ENCODE results near the gene CD74. TPM values are rescaled to one million over a fixed set of nuclear protein-coding genes. Genes with fewer than 3 reads are reported as not detected.

CD74 gene
- total and polyA plus RNA-seq, 2 of the 13 experiments (the other 11 are each of a cell fraction or from before 2014, with no cell fraction given): 34.1 to 84.4 TPM

DNA sequence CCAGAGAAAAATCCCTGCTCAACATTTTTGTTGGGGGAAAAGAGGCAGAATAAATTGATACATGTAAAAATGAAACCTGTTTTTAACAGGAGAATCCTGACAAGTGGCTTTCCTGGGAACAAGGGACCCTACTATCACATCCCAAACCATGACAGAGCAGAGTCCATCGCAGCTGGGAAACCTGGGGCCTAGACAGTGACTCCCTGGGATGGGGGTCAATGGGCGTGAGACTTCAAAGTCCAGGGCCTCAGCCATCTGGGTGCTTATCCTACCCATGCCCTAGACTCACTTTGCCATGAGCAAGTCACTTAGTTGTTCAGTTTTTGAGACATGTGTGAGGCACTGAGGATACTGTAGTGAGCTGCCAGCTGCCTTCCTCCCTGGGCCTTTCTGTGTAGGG lies 49.5 kb downstream of the CD74 start (continued):
- TF ChIP-seq NKX3-1 (CRISPR knock-in tag; IDR thresholded peaks at IDR 0.05) (no peak), SAP130 (CRISPR knock-in tag; IDR thresholded peaks at IDR 0.05; ENCODE audit: low read depth) (peak; percentile 42; the same call in 1 of the 2 replicates), REXO4 (CRISPR knock-in tag; IDR thresholded peaks at IDR 0.05; ENCODE audit: borderline replicate concordance) (no peak), ZNF383 (CRISPR knock-in tag; IDR thresholded peaks at IDR 0.05; ENCODE audit: borderline replicate concordance) (no peak), ZMYM3 (CRISPR knock-in tag; IDR thresholded peaks at IDR 0.05) (0 out of 2 replicates have a peak, but pooled peaks have one; percentile 19), HNF4G (IDR thresholded peaks at IDR 0.05; ENCODE audit: borderline replicate concordance, low read depth, low read length) (peak; percentile 81), HNF4G (CRISPR knock-in tag; IDR thresholded peaks at IDR 0.05; ENCODE audit: borderline replicate concordance, low read depth) (no peak), ZKSCAN8 (CRISPR knock-in tag; IDR thresholded peaks at IDR 0.05; ENCODE audit: borderline replicate concordance) (no peak), HDAC2 (CRISPR knock-in tag; IDR thresholded peaks at IDR 0.05) (0 out of 2 replicates have a peak, but pooled peaks have one; percentile 16)
- TF ChIP-seq, protein P1, sequence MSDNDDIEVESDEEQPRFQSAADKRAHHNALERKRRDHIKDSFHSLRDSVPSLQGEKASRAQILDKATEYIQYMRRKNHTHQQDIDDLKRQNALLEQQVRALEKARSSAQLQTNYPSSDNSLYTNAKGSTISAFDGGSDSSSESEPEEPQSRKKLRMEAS (IDR thresholded peaks at IDR 0.05): 0 out of 2 replicates have a peak, but pooled peaks have one; percentile 16
- TF ChIP-seq, protein P2, sequence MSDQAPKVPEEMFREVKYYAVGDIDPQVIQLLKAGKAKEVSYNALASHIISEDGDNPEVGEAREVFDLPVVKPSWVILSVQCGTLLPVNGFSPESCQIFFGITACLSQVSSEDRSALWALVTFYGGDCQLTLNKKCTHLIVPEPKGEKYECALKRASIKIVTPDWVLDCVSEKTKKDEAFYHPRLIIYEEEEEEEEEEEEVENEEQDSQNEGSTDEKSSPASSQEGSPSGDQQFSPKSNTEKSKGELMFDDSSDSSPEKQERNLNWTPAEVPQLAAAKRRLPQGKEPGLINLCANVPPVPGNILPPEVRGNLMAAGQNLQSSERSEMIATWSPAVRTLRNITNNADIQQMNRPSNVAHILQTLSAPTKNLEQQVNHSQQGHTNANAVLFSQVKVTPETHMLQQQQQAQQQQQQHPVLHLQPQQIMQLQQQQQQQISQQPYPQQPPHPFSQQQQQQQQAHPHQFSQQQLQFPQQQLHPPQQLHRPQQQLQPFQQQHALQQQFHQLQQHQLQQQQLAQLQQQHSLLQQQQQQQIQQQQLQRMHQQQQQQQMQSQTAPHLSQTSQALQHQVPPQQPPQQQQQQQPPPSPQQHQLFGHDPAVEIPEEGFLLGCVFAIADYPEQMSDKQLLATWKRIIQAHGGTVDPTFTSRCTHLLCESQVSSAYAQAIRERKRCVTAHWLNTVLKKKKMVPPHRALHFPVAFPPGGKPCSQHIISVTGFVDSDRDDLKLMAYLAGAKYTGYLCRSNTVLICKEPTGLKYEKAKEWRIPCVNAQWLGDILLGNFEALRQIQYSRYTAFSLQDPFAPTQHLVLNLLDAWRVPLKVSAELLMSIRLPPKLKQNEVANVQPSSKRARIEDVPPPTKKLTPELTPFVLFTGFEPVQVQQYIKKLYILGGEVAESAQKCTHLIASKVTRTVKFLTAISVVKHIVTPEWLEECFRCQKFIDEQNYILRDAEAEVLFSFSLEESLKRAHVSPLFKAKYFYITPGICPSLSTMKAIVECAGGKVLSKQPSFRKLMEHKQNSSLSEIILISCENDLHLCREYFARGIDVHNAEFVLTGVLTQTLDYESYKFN (CRISPR knock-in tag; conservative IDR thresholded peaks at IDR 0.05): peak; percentile 52; the same call in 1 of the 2 replicates
- TF ChIP-seq, protein P3, sequence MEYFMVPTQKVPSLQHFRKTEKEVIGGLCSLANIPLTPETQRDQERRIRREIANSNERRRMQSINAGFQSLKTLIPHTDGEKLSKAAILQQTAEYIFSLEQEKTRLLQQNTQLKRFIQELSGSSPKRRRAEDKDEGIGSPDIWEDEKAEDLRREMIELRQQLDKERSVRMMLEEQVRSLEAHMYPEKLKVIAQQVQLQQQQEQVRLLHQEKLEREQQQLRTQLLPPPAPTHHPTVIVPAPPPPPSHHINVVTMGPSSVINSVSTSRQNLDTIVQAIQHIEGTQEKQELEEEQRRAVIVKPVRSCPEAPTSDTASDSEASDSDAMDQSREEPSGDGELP (IDR thresholded peaks at IDR 0.05; ENCODE audit: borderline replicate concordance, low read depth): peak; percentile 51; the same call in 1 of the 2 replicates

All from HepG2 (cell line).